Vagina (tissue), 2 donors: ENCODE measurements around the gene DIAPH2.

Source experiments
- POLR2A ChIP-seq, 2 donors: fragments of 450-650 bp; IDR thresholded peaks; one replicate each; pipeline ENCODE4 v1.6.1; 2017; ENCODE audit warnings: antibody characterized with exemption in 2 of 2, mild to moderate bottlenecking in 2 of 2, moderate library complexity in 2 of 2
- POLR2AphosphoS5 ChIP-seq, 2 donors: sonication (generic); formaldehyde crosslinking; IDR thresholded peaks; one replicate each; pipeline ENCODE4 v1.9.0; 2017; ENCODE audit warnings: antibody characterized with exemption in 2 of 2, mild to moderate bottlenecking in 2 of 2, low read depth in 1 of 2; ENCODE audit not compliant: insufficient read depth in 1 of 2
- TF ChIP-seq, protein P1 (sequence below), 3 experiments: fragments of 450-650 bp in 2 of 3; fragments of 200-600 bp in 1 of 3; sonication (generic) in 1 of 3; IDR thresholded peaks; one replicate each; pipeline ENCODE4 v1.5.1; 2017 to 2019; ENCODE audit warnings: antibody characterized with exemption in 3 of 3, mild to moderate bottlenecking in 2 of 3, moderate library complexity in 2 of 3

DNA sequence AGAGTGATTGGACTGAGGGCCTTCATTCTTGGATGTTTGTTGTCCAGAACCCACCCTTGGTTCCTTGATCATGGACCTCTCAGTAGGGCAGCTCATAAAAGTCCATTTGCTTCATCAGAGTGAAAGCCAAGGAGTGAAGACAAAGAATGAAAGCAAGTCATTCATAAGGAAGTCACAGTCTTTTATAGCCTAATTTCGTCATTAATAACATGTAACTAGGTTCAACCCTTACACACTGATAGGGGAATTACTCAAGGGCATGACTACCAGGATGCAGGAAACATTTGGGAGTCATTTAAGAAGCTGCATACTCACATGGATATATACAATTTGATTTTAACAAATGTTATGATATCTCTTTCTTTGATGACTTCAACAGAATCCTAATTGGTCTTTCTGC, 294.3 kb downstream of the DIAPH2 start:
- TF ChIP-seq, protein P1, sequence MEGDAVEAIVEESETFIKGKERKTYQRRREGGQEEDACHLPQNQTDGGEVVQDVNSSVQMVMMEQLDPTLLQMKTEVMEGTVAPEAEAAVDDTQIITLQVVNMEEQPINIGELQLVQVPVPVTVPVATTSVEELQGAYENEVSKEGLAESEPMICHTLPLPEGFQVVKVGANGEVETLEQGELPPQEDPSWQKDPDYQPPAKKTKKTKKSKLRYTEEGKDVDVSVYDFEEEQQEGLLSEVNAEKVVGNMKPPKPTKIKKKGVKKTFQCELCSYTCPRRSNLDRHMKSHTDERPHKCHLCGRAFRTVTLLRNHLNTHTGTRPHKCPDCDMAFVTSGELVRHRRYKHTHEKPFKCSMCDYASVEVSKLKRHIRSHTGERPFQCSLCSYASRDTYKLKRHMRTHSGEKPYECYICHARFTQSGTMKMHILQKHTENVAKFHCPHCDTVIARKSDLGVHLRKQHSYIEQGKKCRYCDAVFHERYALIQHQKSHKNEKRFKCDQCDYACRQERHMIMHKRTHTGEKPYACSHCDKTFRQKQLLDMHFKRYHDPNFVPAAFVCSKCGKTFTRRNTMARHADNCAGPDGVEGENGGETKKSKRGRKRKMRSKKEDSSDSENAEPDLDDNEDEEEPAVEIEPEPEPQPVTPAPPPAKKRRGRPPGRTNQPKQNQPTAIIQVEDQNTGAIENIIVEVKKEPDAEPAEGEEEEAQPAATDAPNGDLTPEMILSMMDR (IDR thresholded peaks at IDR 0.05) = no peak
- TF ChIP-seq POLR2AphosphoS5 (IDR thresholded peaks at IDR 0.05; ENCODE audit: insufficient read depth in 1 of 2, low read depth in 1 of 2) = no peak
- no peak for TF ChIP-seq POLR2A (IDR thresholded peaks at IDR 0.05)
